Kidney epithelial cell (primary cell): ENCODE data around the gene EVX1. TPM values are rescaled to one million over a fixed set of nuclear protein-coding genes. Genes with fewer than 3 reads are reported as not detected.

Experiments used
- DNase-seq: peaks from one replicate; pipeline ENCODE4 v3.0.0-alpha.2; 2010; ENCODE audit warnings: low read depth
- H3K27me3 ChIP-seq: 2 replicates; pipeline ENCODE4 v1.6.0; 2011; ENCODE audit warnings: low read length; ENCODE audit not compliant: control insufficient read depth, insufficient read depth
- H3K36me3 ChIP-seq: 2 replicates; pipeline ENCODE4 v1.5.1; 2011; ENCODE audit warnings: low read length; ENCODE audit not compliant: control insufficient read depth, insufficient read depth
- H3K4me3 ChIP-seq: 2 replicates; pipeline ENCODE4 v1.5.1; 2011; ENCODE audit warnings: low read depth, mild to moderate bottlenecking, control low read depth, low read length
- total RNA-seq: library from RNA; depleted of rRNA; stranded (reverse); fragments of >200 nt; gene quantifications from 2 replicates; pipeline ENCODE4 v1.2.3, GENCODE V29; 2015
- TF ChIP-seq, protein P1 (sequence below): IDR thresholded peaks from 2 replicates; pipeline ENCODE4 v1.5.1; 2011; ENCODE audit warnings: mild to moderate bottlenecking, moderate library complexity, low read length, control low read depth, inconsistent platforms; ENCODE audit not compliant: insufficient read depth, poor library complexity, severe bottlenecking

Gene EVX1
- total RNA-seq, 1 donor from 2014 or later, result not detected

GRCh38 chr7:27241189-27242056, 1.2 kb upstream of the EVX1 start:
- no peak overlapping the region for H3K4me3 ChIP-seq
- no peaks in the 10 kb centered on the region for H3K36me3 ChIP-seq
- peaks cover 95% of the 10 kb centered on the region for H3K27me3 ChIP-seq
- DNase-seq, result no peak
- TF ChIP-seq, protein P1, sequence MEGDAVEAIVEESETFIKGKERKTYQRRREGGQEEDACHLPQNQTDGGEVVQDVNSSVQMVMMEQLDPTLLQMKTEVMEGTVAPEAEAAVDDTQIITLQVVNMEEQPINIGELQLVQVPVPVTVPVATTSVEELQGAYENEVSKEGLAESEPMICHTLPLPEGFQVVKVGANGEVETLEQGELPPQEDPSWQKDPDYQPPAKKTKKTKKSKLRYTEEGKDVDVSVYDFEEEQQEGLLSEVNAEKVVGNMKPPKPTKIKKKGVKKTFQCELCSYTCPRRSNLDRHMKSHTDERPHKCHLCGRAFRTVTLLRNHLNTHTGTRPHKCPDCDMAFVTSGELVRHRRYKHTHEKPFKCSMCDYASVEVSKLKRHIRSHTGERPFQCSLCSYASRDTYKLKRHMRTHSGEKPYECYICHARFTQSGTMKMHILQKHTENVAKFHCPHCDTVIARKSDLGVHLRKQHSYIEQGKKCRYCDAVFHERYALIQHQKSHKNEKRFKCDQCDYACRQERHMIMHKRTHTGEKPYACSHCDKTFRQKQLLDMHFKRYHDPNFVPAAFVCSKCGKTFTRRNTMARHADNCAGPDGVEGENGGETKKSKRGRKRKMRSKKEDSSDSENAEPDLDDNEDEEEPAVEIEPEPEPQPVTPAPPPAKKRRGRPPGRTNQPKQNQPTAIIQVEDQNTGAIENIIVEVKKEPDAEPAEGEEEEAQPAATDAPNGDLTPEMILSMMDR, result no peak

DNA sequence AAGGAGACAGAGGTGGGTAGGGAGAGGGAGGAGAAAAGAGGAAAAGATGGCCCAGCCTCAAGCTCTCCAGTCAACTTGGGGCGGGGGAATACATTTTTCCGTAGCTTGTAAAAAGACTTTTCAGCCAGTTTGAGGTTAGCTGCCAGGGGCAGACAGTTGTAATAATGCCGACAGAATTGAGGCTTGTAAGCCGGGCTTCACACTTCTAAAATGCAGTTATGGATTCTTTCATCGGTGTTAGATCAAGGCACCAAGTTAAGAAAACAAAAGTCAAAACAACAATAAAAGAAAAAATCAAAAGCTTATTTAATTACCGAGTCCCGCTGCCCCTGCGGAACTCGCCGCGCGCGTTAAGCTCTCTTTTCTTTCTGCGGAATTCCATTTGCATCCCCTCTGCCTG, 448 bp upstream of the EVX1 start:
- Histone ChIP-seq H3K27me3 (peaks cover 95% of the 10 kb centered on the region), H3K36me3 (no peaks in the 10 kb centered on the region), H3K4me3 (no peak overlapping the region)
- TF ChIP-seq, protein P1, result no peak
- DNase-seq, result no peak

- DNase-seq, result no peak
- peaks cover 99% of the 10 kb centered on the region for H3K27me3 ChIP-seq
- TF ChIP-seq, protein P1, result no peak
- H3K4me3 ChIP-seq, result no peak overlapping the region
- H3K36me3 ChIP-seq, result no peaks in the 10 kb centered on the region
These were observed 950 bp downstream of the EVX1 start for GRCh38 chr7:27243340-27244163.

DNA sequence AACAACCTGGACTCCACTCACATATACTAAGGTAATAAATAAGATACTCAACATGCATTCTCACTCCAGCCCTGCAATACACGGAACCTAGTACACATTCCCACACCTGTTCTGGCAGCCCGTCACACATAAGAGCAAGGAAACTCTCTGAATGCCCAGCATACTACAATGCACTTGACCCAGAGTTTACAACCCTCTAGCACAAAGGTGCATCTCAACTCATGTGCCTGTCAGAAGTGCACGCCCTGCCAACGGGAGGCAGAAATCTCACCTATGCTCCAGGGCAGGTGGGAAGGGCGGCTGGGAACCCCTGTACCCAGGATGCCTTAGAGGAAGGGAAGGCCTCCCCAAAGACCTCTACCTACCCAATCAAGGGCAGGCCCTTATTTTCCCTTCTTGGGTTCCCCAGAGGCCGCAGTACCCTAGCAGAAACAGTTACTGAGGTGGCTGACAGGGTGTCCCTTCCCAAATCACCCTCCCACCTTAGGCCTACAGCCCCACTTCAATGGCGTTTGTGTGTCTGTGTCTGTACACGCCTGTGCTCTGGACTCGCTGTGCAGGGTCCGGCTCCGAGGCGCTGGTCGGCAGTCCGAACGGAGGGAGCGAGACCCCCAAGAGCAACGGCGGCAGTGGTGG, 2.0 kb downstream of the EVX1 start:
- no peak for DNase-seq
- no peaks in the 10 kb centered on the region for H3K36me3 ChIP-seq
- H3K4me3 ChIP-seq, result no peak overlapping the region
- H3K27me3 ChIP-seq, result peaks cover 99% of the 10 kb centered on the region
- TF ChIP-seq, protein P1, result no peak

DNA sequence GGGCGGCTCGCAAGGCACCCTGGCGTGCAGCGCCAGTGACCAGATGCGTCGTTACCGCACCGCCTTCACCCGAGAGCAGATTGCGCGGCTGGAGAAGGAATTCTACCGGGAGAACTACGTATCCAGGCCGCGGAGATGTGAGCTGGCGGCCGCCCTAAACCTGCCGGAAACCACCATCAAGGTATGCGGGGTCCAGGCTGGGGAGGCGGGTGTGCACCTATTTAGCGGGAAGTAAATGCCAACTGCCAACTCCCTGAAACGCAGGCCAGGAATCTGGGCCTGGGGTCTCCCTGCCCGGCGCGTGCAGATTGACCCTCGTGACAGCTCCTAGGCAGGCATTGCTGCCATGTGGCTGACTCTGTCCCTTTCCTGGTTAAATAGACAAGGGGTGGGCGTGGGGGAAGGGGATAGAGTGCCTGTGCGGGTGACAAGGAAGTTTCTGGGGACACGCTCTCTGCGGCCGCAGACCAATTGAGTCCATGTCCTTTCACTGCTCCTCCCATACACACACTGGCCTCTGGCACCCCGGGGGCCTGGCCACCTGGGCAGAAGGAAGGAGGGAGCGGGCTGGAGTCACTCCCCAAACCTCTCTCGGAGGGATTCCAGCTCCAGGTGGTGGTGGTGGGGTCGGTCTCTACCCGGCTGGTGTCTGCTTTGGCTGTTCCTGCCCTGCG, 2.7 kb downstream of the EVX1 start:
- Histone ChIP-seq H3K4me3 (no peak overlapping the region), H3K36me3 (no peaks in the 10 kb centered on the region), H3K27me3 (peaks cover 99% of the 10 kb centered on the region)
- TF ChIP-seq, protein P1, result no peak
- no peak for DNase-seq
